ENCODE data around the gene C7orf25. TPM values are rescaled to one million over a fixed set of nuclear protein-coding genes. Genes with fewer than 3 reads are reported as not detected.

Gene C7orf25
- total RNA-seq, 1 donor from 2014 or later = 5.7 TPM

Other genes with a start within 250 kb of the C7orf25 start
- gene PSMA2, start 20.1 kb upstream of the C7orf25 start, total RNA-seq = 187 and 194 TPM in 2 replicates
- 81.5 and 82.0 TPM in 2 replicates for gene MRPL32, start 20.3 kb upstream of the C7orf25 start, total RNA-seq
- gene HECW1, start 200.6 kb upstream of the C7orf25 start, total RNA-seq = not detected in 2 replicates

All from activated T-helper 1 cell treated with anti-CD3 and anti-CD28 coated beads, Interleukin-12 subunit alpha, Interleukin-12 subunit beta, Interleukin-2, Interleukin-4 antibody, amounts not matched to agents 30 ng/mL and 10 ng/mL and 1 ng/mL, durations not matched to agents 14 hours and 24 hours and 36 hours (primary cell).